ENCODE data around the gene ZNF563. TPM values are rescaled to one million over a fixed set of nuclear protein-coding genes. Genes with fewer than 3 reads are reported as not detected.

Gene ZNF563
- total RNA-seq = 4.5 TPM
- long read RNA-seq, partial matches to known transcripts = 0 of 2 reads
- long read RNA-seq, other reads (novel, unspliced or antisense) = 1 of 2 reads

DNA sequence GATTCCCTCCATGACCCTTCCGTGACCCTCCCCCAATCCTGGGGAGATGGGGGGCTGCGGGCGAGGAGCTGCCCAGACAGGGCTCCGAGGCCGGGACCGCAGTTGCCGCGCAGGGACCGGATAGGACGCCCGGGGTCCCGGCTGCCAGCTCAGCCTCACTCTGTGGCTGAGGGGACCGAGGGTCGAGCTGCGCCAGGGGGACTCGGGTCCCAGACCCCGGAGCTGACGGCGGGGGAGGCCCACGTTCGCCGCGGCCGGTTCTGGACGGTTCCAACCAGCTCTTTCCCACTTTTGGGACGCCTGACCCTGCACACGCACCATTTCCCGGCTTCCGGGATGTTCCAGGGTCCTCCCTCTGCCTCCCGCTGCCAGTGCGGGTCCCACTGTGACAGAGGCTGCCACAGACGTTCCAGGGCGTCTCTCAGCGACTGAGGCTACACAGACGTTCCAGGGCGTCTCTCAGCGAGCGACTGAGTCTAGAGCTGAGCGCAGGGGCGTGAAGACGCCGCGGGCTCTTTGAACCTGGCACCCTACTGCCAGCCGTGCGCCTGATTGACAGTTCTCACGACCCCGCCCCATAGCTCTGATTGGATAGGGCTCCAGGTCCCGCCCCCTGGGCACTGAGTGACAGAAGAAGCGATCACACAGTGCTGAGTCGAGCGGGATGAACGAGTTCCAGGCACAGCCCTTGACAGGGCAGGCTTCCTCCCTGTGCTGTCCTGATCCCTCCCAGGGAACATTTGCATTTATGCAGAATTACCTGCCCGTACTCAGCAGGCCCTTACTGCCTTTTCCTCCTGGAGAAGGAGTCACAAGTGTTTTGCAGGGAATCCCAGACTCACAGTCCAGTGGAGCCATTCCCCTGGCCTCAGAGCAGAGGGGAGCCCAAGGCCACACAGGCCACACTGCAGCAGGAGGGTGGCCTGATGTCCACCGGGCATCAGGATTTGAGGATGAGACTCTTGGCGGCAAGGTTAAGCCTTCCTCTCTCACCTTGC lies at the start of gene ZNF563:
Gene ZNF563, minus strand, starts transcription at position 472 of the 998 bp plus-strand sequence. Its CDS starts 151 bp downstream, at position 321.
- peak; percentile 98 for DNase-seq
- intact Hi-C loops (cut with micrococcal nuclease) = no loop called here
- H3K9me3 ChIP-seq (replicated peaks) = no peaks in the 10 kb centered on the region
- peak within 1 kb of the TSS; percentile 90 for H3K4me3 ChIP-seq
- H3K27me3 ChIP-seq (ENCODE audit: low read depth) = no peaks in the 10 kb centered on the region
- peak within 1 kb of the TSS; percentile 95 for H3K27ac ChIP-seq (replicated peaks)
- H3K36me3 ChIP-seq = no peaks in the 10 kb centered on the region
- peaks cover 46% of the 10 kb centered on the region for H3K4me1 ChIP-seq
- TF ChIP-seq, protein P1, sequence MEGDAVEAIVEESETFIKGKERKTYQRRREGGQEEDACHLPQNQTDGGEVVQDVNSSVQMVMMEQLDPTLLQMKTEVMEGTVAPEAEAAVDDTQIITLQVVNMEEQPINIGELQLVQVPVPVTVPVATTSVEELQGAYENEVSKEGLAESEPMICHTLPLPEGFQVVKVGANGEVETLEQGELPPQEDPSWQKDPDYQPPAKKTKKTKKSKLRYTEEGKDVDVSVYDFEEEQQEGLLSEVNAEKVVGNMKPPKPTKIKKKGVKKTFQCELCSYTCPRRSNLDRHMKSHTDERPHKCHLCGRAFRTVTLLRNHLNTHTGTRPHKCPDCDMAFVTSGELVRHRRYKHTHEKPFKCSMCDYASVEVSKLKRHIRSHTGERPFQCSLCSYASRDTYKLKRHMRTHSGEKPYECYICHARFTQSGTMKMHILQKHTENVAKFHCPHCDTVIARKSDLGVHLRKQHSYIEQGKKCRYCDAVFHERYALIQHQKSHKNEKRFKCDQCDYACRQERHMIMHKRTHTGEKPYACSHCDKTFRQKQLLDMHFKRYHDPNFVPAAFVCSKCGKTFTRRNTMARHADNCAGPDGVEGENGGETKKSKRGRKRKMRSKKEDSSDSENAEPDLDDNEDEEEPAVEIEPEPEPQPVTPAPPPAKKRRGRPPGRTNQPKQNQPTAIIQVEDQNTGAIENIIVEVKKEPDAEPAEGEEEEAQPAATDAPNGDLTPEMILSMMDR (IDR thresholded peaks at IDR 0.05; ENCODE audit: borderline replicate concordance) = no peak

DNA sequence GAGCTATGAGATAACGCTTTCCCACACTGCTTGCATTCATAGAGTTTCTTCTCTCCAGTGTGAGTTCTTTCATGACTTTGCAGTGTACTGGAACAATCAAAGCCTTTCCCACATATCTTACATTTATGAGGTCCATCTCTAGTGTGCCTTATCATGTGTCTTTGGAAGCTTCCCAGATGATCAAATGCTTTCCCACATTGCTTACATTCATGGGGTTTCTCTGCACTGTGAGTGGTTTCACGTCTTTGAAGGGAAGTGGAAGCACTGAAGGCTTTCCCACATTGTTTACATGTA lies 47.0 kb upstream of the ZNF563 start:
- H3K9me3 ChIP-seq (replicated peaks) = peaks cover 57% of the 10 kb centered on the region
- no peak overlapping the region for H3K27ac ChIP-seq (replicated peaks)
- peaks cover 61% of the 10 kb centered on the region for H3K36me3 ChIP-seq

DNA sequence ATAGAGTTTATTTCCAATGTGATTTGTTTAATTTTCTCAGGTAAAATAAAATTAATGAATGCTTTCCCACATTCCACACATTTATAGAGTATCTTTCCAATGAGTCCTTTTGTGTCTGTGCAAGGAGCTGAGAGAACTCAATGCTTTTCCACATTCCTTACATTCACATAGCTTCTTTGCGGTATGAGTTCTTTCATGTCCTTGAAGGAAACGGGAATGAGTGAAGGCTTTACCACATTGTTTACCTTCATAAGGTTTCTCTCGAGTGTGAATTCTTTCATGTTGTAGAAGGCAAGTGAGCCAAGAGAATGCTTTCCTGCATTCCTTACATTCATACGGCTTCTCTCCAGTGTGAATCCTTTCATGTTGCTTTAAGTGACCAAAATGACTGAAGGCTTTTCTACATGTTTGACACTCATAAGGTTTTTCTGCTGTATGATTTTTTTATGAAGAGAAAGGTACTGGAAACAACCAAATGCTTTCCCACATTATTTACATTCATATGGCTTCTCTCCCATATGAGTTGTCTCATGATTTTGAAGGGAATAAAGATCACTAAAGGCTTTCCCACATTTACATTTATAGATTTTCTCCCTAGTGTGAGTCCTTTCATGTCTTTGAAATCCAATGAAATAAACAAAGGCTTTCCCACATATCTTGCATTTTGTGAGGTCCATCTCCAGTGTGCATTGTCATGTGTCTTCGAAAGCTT lies 46.5 kb upstream of the ZNF563 start:
- Histone ChIP-seq H3K9me3 (replicated peaks) (peaks cover 57% of the 10 kb centered on the region), H3K27me3 (ENCODE audit: low read depth) (no peaks in the 10 kb centered on the region), H3K4me3 (no peak overlapping the region), H3K27ac (replicated peaks) (no peak overlapping the region), H3K36me3 (peaks cover 61% of the 10 kb centered on the region), H3K4me1 (no peaks in the 10 kb centered on the region)
- TF ChIP-seq, protein P1 (IDR thresholded peaks at IDR 0.05; ENCODE audit: borderline replicate concordance) = no peak
- no peak for DNase-seq
- intact Hi-C loops (cut with micrococcal nuclease) = no loop called here

More for the DNA sequence above, 47.0 kb upstream of the ZNF563 start:
- Histone ChIP-seq H3K4me3 (no peak overlapping the region), H3K27me3 (ENCODE audit: low read depth) (no peaks in the 10 kb centered on the region), H3K4me1 (no peaks in the 10 kb centered on the region)
- TF ChIP-seq, protein P1 (IDR thresholded peaks at IDR 0.05; ENCODE audit: borderline replicate concordance) = no peak
- DNase-seq = no peak
- intact Hi-C loops (cut with micrococcal nuclease) = no loop called here

DNA sequence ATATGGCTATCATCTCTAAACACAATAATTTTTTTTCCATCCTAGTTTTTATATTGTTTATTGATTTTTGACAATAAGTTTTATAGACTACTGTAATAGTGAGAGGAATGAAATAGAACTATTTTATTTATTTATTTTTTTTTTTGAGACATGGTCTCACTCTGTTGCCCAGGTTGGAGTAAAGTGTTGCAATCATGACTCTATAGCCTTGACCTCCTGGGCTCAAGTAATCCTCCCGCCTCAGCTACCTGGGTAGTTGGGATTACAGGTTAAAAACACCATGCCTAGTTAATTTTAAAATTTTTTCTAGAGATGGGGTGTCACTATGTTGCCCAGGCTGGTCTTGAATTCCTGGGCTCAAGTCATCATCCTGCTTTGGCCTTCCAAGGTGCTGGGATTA lies 40.6 kb upstream of the ZNF563 start:
- Histone ChIP-seq H3K4me3 (no peak overlapping the region), H3K4me1 (no peaks in the 10 kb centered on the region), H3K27me3 (ENCODE audit: low read depth) (no peaks in the 10 kb centered on the region), H3K9me3 (replicated peaks) (peaks cover 21% of the 10 kb centered on the region), H3K27ac (replicated peaks) (no peak overlapping the region), H3K36me3 (peaks cover 5% of the 10 kb centered on the region)
- intact Hi-C loops (cut with micrococcal nuclease) = no loop called here
- TF ChIP-seq, protein P1 (IDR thresholded peaks at IDR 0.05; ENCODE audit: borderline replicate concordance) = no peak
- DNase-seq = no peak

DNA sequence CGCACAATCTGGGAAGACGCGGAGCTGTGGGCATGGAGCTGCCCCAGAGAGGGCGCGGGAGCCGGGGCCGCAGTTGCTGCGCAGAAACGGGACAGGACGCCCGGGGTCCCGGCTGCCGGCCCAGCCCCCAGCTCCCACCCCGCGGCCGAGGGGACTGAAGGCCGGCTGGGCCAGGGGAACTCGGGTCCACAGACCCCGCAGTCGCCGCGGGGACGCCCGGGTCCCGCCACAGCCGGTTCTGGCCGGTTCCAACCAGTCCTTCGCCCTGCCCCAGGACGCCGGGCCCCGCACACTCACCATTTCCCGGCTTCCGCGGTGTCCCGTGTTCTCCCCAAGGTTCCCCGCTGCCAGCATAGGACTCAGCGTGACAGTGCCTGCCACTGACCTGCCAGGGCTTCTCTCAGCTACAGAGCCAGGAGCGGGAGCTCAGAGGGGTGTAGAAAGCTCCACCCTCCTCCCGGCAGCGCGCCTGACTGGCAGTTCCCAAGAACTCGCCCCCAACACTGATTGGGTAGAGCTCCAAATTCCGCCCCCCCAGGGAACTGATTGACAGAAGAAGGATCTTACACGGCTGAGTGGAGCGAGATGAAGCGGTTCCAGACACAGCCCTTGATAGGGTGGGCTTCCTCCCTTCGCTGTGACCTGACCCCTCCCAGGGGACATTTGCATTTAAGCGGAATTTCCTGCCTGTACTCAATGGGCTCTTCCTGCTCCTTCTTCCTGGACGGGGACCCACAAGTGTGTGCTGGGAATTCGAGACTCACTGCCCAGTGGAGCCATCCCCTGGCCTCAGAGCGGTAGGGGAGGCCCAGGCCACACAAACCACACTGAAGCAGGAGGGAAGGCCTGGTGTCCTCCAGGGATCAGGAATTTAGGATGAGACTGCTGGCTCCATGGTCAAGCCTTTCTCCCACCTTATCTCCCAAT lies 32.1 kb upstream of the ZNF563 start, which contains the start of gene ZNF442:
Gene ZNF442, minus strand, starts transcription at position 448 of the 927 bp plus-strand sequence. CDS start 2,052 bp downstream, outside the sequence.
- Histone ChIP-seq H3K27ac (replicated peaks) (peak within 1 kb of the TSS; percentile 93), H3K9me3 (replicated peaks) (no peaks in the 10 kb centered on the region), H3K36me3 (no peaks in the 10 kb centered on the region), H3K27me3 (ENCODE audit: low read depth) (no peaks in the 10 kb centered on the region), H3K4me1 (peaks cover 27% of the 10 kb centered on the region), H3K4me3 (peak within 1 kb of the TSS; percentile 97)
- peak; percentile 97 for DNase-seq
- TF ChIP-seq, protein P1 (IDR thresholded peaks at IDR 0.05; ENCODE audit: borderline replicate concordance) = peak; percentile 83
- intact Hi-C loops (cut with micrococcal nuclease) = no loop called here
